WTC11 (cell line): ENCODE measurements around the gene IL16.

Experiments used
- CTCF ChIP-seq: fragments of 200-600 bp; IDR thresholded peaks from 2 replicates; pipeline ENCODE4 v1.8.0; 2022; ENCODE audit warnings: antibody characterized with exemption
- TCF7 ChIP-seq: sonication (generic); formaldehyde crosslinking; IDR thresholded peaks from 2 replicates; pipeline ENCODE4 v1.8.0; 2022; ENCODE audit warnings: mild to moderate bottlenecking, low read depth, missing genetic modification reagents, moderate library complexity

- no peak for TF ChIP-seq TCF7 (CRISPR knock-in tag)
- no peak for TF ChIP-seq CTCF
Observed at GRCh38 chr15:81197255-81197630, 564 bp downstream of the IL16 start.
